SK-N-MC (cell line): ENCODE results near the gene HELZ2.
A peak's percentile ranks its signal among the peaks of the same experiment; 100 is the strongest.

Experiments used
- DNase-seq: peaks from one replicate; pipeline ENCODE4 v3.0.0-alpha.2; 2011; ENCODE audit warnings: low read depth, low spot score
- H3K27ac ChIP-seq: fragments of 200-600 bp; sonication (generic); 2 replicates; pipeline ENCODE4 v1.5.1; 2016; ENCODE audit warnings: mixed run types
- H3K36me3 ChIP-seq: fragments of 200-600 bp; sonication (generic); 2 replicates; pipeline ENCODE4 v1.6.1; 2017; ENCODE audit warnings: antibody characterized with exemption, low read length, mixed read lengths; ENCODE audit not compliant: insufficient read depth
- H3K4me3 ChIP-seq: fragments of 200-600 bp; sonication (generic); 2 replicates; pipeline ENCODE4 v1.5.1; 2016
- H3K9ac ChIP-seq: fragments of 200-600 bp; sonication (generic); 2 replicates; pipeline ENCODE4 v1.8.0; 2017; ENCODE audit warnings: mixed run types, mixed read lengths; ENCODE audit not compliant: insufficient read length
- H3K9me3 ChIP-seq: fragments of 200-600 bp; sonication (generic); 2 replicates; pipeline ENCODE4 v1.6.1; 2017; ENCODE audit warnings: low read depth, mild to moderate bottlenecking, antibody characterized with exemption, low read length, moderate library complexity, mixed read lengths
- EZH2 ChIP-seq: fragments of 200-600 bp; sonication (generic); IDR thresholded peaks from one replicate; pipeline ENCODE4 v1.6.1; 2017; ENCODE audit warnings: antibody characterized with exemption
- FOXP2 ChIP-seq: optimal IDR thresholded peaks from 2 replicates; pipeline ENCODE3; 2011; ENCODE audit warnings: mild to moderate bottlenecking, moderate library complexity; ENCODE audit not compliant: insufficient read depth; ENCODE audit errors: extremely low read length, control extremely low read depth
- POLR2AphosphoS5 ChIP-seq: IDR thresholded peaks from 2 replicates; pipeline ENCODE4 v1.6.1; 2012; ENCODE audit warnings: mild to moderate bottlenecking, low read depth, low read length, borderline replicate concordance

Gene HELZ2, protein sequence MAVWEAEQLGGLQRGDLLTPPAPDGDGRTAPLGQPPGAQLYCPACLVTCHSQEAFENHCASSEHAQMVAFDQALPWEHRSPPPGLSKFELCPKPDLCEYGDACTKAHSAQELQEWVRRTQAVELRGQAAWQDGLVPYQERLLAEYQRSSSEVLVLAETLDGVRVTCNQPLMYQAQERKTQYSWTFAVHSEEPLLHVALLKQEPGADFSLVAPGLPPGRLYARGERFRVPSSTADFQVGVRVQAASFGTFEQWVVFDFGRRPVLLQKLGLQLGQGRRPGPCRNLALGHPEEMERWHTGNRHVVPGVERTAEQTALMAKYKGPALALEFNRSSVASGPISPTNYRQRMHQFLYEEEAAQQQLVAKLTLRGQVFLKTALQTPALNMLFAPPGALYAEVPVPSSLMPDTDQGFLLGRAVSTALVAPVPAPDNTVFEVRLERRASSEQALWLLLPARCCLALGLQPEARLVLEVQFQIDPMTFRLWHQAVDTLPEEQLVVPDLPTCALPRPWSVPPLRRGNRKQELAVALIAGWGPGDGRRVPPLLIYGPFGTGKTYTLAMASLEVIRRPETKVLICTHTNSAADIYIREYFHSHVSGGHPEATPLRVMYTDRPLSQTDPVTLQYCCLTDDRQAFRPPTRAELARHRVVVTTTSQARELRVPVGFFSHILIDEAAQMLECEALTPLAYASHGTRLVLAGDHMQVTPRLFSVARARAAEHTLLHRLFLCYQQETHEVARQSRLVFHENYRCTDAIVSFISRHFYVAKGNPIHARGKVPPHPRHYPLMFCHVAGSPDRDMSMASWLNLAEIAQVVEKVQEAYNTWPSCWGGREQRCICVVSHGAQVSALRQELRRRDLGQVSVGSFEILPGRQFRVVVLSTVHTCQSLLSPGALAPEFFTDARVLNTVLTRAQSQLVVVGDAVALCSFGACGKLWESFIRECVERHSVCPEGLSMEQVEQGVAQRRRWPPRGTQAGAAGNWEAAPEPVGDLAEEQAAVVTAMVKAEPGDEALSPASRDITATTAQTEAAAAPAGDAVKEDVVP (N-terminal part only)

DNA sequence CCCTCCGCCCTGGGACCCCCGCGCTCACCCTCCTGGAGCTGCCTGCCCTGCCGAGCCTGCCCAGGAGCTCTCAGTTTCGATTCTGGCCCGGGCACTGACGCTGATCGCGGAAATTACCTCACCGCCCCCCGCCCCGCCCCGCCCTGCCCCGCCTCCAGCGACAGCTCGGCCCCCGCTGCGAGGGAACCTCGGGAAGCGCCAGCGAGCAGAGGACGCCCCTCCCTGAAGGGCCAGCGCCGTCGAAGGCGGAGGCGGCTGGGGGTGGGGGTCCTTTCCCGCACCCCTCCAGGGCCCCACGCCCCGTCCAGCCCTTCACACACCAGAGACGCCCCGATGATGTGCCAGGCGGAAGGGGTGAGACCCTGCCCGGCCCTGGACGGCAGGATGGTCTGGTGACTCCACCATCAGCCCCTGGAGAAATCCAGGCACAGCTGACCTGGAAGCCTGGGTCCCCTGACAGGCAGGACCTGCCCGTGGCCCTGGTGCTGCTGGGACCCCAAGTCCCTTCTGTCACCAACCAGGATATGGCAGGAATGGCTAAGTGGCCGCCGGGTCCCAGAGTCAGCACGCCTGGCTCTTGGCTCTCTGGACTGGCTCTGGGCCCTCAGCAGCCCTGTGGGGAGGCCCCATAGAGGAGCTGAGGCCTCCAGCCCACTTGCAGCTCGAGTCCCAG is at the start of gene HELZ2:
TSS of gene HELZ2 (minus strand) at position 84 of the 673 bp plus-strand sequence. CDS start 1,854 bp downstream, outside the sequence.
- Histone ChIP-seq H3K27ac (no peak within 1 kb of the TSS), H3K9me3 (no peaks in the 10 kb centered on the region), H3K9ac (peak within 1 kb of the TSS; percentile 73), H3K36me3 (no peaks in the 10 kb centered on the region), H3K4me3 (peak within 1 kb of the TSS; percentile 83)
- no peak for TF ChIP-seq EZH2
- TF ChIP-seq FOXP2: no peak
- TF ChIP-seq POLR2AphosphoS5: no peak
- DNase-seq: no peak

DNA sequence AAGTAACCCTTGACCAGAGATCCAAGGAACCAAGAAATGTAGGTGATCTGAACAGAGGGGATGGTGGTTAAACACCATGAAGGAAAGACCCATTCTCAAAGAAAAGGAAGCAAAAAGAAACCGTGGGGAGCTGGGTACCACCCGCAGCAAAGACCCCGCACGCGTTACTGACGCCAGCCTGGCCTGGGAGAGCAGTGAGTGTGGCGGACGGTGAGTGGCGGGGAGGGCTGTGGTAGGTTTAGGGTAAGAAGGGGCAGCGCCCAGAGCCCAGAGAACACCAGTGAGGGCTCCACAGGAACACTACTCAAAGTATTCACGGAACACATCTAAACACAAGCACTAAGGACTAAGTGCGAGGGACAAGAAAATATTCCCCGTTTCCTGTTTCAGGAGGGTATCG is 48.7 kb upstream of the HELZ2 start:
- H3K9ac ChIP-seq: no peak overlapping the region
- H3K27ac ChIP-seq: no peak overlapping the region
- H3K9me3 ChIP-seq: no peaks in the 10 kb centered on the region
- H3K36me3 ChIP-seq: peaks cover 12% of the 10 kb centered on the region; the same call in 1 of the 2 replicates
- no peak overlapping the region for H3K4me3 ChIP-seq
- TF ChIP-seq EZH2 (no peak), POLR2AphosphoS5 (no peak), FOXP2 (no peak)
- no peak for DNase-seq

DNA sequence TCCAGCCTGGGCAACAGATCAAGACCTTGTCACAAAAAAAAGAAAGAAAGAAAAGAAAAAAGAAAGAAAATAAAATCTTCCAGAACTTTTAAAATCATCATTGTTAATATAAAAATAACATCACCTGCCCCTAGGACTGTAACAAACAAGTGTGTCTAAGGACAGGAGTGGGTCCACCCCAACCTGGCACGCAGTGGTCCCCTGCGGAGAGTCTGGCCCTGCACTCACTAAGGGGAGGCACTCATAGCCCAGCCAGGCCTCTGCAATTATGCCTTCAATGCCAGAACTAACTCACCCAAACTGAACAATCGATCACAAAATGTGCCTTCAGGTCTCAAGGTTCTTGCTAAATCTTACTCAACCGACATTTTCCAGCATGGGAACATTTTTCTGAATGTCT is 48.1 kb upstream of the HELZ2 start:
- no peak overlapping the region for H3K9ac ChIP-seq
- H3K4me3 ChIP-seq: no peak overlapping the region
- H3K36me3 ChIP-seq: peaks cover 17% of the 10 kb centered on the region; the same call in 1 of the 2 replicates
- TF ChIP-seq EZH2 (no peak), POLR2AphosphoS5 (no peak), FOXP2 (no peak)
- no peak overlapping the region for H3K27ac ChIP-seq
- H3K9me3 ChIP-seq: no peaks in the 10 kb centered on the region
- no peak for DNase-seq

DNA sequence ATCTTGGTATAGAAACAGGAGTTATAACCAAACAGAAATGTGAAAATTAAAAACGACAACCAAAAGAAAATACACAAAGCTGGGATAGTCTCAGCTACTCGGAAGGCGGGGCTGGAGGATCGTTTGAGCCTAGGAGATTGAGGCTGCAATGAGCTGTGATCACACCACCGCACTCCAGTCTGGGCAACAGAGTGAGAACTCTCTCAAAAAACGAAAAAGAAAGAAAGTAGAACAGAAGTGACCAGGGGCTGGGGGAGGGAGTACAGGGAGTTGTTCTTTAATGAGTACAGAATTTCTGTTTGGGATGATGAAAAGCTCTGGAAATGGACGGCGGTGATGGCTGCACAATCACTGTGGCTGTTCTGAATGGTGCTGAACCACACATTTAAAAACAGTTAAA is 47.0 kb upstream of the HELZ2 start:
- TF ChIP-seq POLR2AphosphoS5 (no peak), EZH2 (no peak), FOXP2 (no peak)
- H3K27ac ChIP-seq: no peak overlapping the region
- H3K4me3 ChIP-seq: no peak overlapping the region
- H3K9ac ChIP-seq: no peak overlapping the region
- peaks cover 22% of the 10 kb centered on the region; the same call in 1 of the 2 replicates for H3K36me3 ChIP-seq
- H3K9me3 ChIP-seq: no peaks in the 10 kb centered on the region
- no peak for DNase-seq

DNA sequence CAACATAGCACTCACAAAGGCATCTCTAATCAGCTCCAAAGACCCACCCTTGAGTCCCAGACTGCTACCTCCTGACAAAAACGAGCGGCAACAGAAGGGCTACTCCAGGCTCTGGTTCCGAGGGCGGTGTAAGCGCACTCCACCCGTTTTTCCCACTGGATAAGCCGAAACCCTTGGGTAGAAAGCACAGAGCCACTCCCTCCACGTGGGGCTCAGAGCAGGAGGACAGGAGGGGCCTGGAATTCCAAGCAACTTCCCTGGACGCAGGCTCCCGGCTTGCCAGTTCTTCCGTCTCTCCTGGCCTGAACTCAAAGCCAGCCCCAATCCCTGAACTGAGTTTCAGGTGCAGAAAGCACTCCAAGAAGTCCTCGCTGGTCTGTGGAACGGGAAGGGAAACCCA is 45.5 kb upstream of the HELZ2 start:
- Histone ChIP-seq H3K4me3 (no peak overlapping the region), H3K9ac (no peak overlapping the region), H3K27ac (no peak overlapping the region), H3K9me3 (no peaks in the 10 kb centered on the region), H3K36me3 (peaks cover 30% of the 10 kb centered on the region; the same call in 1 of the 2 replicates)
- DNase-seq: no peak
- no peak for TF ChIP-seq FOXP2
- TF ChIP-seq EZH2: no peak
- no peak for TF ChIP-seq POLR2AphosphoS5

DNA sequence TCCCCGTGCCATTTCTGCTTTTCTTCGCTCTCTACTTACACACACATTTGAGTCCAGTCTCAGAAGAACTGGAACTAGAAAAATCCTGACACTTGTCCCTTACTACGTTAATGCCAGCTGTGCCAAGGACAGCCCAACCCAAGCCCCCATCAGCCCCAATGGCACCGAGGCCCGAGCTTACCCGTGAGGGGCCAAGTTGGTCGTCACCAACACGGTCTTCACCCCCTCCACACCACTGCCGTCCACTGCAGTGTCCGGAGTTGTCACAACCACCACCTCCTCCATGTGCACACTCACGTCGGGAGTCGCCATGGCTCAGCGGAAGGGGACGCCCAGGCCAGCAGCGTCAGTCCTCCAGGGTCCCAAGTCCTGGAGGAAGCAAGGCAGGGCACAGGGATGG is 45.0 kb upstream of the HELZ2 start:
- TF ChIP-seq FOXP2 (no peak), EZH2 (no peak), POLR2AphosphoS5 (no peak)
- no peak overlapping the region for H3K9ac ChIP-seq
- no peak overlapping the region for H3K27ac ChIP-seq
- no peaks in the 10 kb centered on the region for H3K9me3 ChIP-seq
- H3K4me3 ChIP-seq: no peak overlapping the region
- peaks cover 30% of the 10 kb centered on the region; the same call in 1 of the 2 replicates for H3K36me3 ChIP-seq
- DNase-seq: no peak

DNA sequence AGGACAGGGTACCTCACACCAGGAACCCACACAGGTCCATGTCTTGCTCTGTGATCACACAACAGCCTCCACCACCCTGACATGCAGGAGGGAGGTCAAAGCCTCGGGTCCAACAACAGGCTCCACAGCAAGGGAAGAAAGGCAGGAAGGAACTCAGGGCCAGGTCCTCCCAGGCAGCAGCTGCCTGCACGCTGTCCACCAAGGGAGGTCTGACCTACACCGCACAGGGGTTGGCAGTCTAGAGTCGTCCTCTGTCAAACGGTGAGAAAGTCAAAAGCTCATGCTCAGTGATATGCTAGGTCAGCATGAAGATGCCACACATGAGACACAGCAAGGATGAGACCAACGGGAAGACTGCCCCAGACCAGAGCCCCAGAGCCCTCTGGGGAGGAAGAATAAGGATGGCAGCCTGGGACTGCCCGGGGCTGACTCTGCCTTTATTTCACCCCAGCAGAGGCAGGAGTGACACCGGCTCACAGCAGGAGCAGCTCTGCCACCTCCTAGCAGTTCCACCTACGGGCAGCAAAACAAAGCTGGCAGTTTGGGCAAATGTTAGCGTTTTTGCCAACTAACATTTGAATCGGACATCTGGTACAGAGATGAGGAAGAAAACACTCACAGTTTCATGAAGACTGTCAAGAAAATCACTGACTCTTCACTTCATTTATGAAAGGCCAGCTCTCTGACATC is 44.4 kb upstream of the HELZ2 start:
- H3K27ac ChIP-seq: no peak overlapping the region
- DNase-seq: no peak
- no peak overlapping the region for H3K4me3 ChIP-seq
- no peak for TF ChIP-seq POLR2AphosphoS5
- no peak for TF ChIP-seq EZH2
- no peak for TF ChIP-seq FOXP2
- H3K36me3 ChIP-seq: peaks cover 30% of the 10 kb centered on the region; the same call in 1 of the 2 replicates
- H3K9ac ChIP-seq: no peak overlapping the region
- no peaks in the 10 kb centered on the region for H3K9me3 ChIP-seq
